Caki2 (cell line): ENCODE data around the gene STK4. TPM values are rescaled to one million over a fixed set of nuclear protein-coding genes. Genes with fewer than 3 reads are reported as not detected.

ENCODE experiments used
- DNase-seq: peaks from one replicate; pipeline ENCODE4 v3.0.0-alpha.2; 2015; ENCODE audit warnings: low read depth
- in situ Hi-C: cut with HindIII; loops from 2 replicates; pipeline ENCODE4 v1.10.0; 2016; ENCODE audit warnings: low sequenced_read_pairs, low pct_unique_long_range_greater_than_20kb, mixed read lengths
- total RNA-seq: library from RNA; depleted of rRNA; stranded (reverse); fragments of >200 nt; shearing (Covaris generic); gene quantifications from 2 replicates; pipeline ENCODE4 v1.2.3, GENCODE V29; 2014; ENCODE audit warnings: low replicate concordance

The STK4 gene
- total RNA-seq, 1 experiment from 2014 or later = 4.2 TPM

DNA sequence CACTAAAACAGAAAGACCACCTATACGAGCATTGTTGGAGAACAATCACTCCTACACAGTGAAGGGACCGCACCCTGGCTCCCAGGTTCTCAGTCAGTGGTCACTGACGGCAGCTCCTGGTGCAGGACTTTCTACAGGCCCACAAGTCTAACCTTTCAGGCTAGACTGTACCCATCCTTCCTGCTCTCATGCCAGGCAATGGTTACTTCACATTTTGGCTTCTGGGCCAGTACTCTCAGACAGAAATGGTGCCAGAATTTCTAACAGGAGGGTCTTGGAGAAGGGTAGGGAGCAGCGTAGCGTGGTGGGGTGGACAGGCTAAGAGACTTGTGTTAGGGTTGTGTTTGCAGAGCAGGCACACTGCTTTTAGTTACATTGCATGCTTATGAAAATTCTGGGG lies 18.2 kb upstream of the STK4 start:
- DNase-seq = no peak
- in situ Hi-C loops = no loop called here

GRCh38 chr20:44948513-44948912 lies 17.8 kb upstream of the STK4 start:
- in situ Hi-C loops = no loop called here
- no peak for DNase-seq

DNA sequence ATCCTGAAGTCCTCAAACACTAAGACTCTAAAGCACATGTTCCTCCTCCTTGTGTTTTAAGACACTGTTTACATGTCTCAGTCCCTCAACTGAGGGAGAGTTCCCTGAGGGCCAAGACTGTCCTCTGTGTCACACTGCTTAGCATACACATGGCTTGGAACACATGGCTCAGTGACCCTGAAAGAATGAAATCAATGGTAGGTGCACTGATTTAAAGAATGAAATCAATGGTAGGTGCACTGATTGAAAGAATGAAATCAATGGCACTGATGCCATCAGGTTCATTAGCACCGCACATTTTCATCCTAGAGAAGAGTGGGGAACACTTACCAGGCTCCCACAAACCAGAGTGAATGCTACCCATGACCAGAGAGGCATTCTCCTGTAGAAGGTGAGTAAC lies 15.9 kb upstream of the STK4 start:
- in situ Hi-C loops = no loop called here
- DNase-seq = no peak

DNA sequence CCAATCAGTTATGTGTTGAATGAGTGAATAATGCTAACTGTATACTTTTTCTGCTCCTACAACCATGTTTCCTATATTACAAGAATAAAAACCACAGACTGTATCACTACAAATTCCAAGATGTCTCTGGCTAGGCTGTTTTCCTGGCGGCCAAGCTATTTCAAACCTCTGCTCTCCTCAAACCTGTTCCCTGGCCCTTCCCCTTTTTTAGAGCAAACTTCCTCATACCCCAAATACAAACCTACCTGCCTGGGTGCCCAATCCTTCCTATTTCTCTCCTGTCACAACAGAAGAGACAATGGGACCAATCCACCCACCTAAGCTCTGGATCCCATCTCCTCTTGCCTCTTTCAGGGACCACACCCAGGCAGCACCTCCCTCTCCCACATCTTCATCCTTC lies 13.6 kb upstream of the STK4 start:
- in situ Hi-C loops = no loop called here
- no peak for DNase-seq

GRCh38 chr20:44954211-44954610 lies 12.1 kb upstream of the STK4 start:
- in situ Hi-C loops = no loop called here
- no peak for DNase-seq

GRCh38 chr20:44955270-44955669 lies 11.0 kb upstream of the STK4 start:
- DNase-seq = no peak
- in situ Hi-C loops = no loop called here

DNA sequence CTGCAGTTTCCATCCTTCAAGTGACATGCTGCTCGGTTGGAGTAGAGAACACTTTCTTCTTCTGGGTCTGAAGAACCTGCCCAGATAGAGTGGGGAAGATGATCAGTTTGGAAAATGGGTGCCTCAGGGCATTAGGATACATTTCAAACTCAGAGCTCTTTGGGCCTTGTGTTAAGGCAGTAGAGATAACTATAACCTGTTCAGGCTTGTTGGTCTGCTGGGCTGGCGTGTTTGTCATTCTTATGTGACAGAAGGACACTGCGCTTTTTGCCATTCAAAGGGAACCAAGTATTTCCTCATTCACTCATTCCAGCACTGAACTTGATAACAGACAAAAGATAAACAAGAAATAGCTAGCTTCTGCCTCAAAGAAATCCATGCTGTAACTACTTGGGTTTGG lies 9.9 kb upstream of the STK4 start:
- no peak for DNase-seq
- in situ Hi-C loops = no loop called here

- no peak for DNase-seq
- in situ Hi-C loops = no loop called here
Observed at GRCh38 chr20:44958276-44958675, 8.0 kb upstream of the STK4 start.

DNA sequence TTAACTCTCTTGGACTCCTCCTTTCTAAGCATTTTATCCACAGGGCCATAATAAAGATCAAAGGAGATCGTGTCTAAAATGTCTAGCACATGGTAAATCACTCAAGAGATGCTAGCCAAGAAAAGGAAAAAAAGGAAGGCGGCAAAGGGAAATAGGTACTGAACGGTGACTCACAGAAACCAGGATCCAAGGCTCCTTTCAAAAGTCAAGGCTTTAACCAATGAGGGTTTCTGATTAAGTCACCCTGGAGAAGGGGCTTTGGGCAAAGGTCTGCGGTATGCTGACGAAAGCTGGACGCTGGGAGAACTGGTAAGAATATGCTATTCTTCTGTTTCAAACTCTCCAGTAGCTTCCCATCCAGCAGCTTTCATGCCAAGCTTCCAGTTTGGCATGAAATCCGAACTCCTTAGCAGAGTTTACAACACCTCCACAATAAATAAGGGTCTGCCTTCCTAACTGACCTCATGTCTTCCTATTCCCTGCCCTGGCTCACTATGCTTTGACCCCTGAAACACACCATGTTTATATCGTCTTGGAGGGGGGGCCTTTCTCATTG lies 7.2 kb upstream of the STK4 start:
- DNase-seq = no peak
- in situ Hi-C loops = no loop called here

DNA sequence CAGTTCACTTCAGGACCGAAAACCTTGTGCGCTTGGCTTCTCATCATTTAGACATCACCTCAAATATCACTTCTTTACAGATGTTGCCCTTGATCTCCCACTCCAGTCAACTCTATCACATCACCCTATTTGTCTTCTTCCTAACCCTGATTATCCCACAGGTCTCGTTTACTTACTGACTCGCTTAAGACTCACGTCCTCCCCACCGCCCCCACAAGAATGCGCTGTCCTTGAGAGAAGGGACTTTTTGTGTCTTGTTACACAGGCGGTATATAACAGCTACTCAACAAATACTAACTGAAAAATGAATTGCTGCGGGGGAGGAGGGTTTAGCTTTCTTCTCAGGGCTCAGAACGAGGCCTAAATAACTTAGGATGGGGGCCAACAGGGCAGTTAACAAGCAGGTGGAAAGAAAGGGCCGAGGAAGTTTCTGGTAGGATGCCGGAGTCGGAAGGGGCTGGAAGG lies 6.6 kb upstream of the STK4 start:
- DNase-seq = peak; percentile 41
- in situ Hi-C loops = no loop called here

DNA sequence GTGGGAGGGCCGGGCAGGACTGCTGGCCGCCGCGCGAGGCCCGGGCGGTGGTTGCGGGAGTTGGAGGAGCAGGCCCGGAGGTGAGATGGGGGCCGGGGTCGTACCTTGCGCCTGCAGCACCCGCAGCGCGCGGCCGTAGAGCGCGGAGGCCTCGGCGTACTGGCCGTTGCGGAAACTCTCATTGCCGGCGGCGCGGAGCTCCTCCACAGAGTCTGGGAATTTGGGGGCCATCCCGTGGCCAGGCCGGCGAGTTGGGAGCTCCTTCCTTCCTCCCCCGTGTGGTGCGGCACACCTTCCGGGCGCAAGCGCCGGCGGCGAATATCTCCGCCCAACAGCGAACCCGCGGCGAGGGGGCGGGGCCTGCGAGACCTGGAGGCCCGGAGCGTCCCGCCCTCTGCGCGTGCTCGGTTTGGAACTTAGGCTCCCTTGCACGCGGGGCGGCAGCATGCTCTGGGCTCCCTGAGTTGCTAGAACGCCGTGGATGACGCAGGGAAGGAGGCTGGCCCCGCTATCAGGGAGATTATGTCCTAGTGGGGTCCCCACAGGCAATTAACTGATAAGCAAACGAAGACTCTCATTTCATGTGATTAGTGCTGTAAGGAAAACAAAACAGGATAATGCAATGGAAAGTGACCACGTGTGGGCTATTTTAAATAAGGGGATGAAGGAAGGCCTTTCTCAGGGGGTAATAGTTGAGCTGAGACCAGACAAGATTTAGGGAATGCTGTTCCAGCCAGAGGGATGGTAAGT lies 6.0 kb upstream of the STK4 start, which contains the start of gene TOMM34:
Gene TOMM34, minus strand, starts transcription at position 295 of the 750 bp plus-strand sequence. Its CDS starts 64 bp downstream, at position 231.
- in situ Hi-C loops = no loop called here
- DNase-seq = peak; percentile 93

DNA sequence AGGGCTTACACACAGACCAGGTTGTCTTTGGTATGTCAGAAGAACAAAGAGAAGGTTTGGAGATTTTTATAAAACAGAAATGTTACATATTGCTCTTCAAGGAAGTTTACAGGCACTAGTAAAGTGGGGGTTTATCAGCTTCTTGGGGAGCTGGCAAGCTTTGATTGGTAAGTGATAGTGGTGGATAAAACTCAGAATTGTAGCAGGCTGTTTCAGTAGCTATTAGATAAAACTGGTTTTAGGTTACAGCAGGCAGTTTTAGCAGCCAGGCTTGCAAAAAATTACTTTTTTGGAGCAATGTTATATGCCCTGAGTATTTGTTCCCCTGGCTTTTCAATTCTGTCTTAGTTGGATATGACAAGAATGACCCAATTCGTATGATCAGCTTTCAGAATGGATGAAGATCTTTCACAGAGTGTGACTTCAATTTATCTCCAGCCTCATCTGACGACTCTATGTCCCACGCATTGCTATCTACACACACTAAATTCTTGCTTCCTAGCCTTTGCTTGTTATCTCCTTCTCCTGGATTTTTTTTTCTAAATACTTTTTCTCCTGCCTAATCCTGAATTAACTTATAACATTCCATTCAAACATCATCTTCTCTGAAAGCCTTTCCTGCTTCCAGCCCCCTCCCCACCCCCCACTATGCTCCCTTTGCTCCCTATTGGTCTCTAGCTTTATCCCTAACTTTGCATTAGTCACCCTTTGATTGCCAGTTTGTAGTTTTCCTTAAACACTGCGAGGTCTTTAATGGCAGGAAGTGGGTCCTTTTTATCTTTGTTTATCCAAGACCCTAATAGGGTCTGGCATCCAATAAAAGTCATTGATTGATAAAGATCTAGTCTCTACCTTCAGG lies 5.1 kb upstream of the STK4 start:
- DNase-seq = no peak
- in situ Hi-C loops = no loop called here

DNA sequence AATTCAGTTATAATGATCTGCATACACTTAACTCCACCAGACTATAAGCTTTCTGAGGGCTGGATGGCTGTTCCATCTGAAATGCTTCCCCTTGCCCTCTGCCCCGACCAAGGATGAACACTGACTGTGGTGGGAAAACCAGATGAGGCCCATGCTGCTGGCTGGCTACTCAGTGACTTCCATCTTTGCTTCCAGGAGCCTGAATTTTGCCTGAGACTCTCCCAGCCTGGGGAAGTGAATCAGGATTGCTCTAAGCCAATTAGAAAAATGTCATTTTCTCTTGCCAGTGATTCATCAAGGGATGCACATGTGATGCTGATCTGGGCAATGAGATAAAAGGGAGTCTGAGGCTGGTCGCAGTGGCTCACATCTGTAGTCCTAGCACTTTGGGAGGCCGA lies 4.4 kb upstream of the STK4 start:
- in situ Hi-C loops = no loop called here
- DNase-seq = peak; percentile 34

DNA sequence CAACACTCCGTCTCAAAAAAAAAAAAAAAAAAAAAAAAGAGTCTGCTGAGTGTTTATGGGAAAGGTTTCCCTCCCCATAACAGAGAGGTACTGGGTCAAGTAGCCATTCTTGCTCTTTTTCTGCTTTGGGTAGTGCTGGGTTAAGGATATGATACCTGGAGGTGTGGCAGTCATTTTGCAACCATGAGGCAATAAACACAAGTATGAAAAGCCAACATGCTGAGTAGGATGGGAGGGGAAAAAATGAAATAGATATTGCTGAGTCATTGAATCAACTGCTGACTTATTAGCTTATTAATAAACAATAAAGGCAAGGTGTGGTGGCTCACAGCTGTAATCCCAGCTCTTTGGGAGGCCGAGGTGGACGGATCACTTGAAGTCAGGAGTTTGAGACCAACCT lies 3.8 kb upstream of the STK4 start:
- DNase-seq = no peak
- in situ Hi-C loops = no loop called here

GRCh38 chr20:44963325-44964215 lies 2.7 kb upstream of the STK4 start:
- no peak for DNase-seq
- in situ Hi-C loops = no loop called here

DNA sequence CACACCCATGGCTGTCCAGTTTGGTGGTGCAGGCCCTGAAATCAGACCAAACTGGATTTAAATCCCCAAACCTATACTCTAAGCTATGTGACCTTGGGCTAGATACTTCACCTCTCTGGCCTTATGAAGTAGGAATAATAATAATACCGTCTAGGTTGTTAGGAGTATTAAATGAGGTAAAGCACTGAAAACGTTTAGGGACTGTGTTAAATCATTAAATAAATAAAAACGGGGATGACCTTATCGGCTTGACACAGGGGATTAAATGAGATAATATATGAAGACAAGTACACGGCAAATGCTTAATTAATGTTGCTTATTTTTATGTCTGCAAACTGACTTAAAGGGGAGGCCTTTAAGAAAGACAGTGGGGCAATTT lies 672 bp upstream of the STK4 start:
- DNase-seq = no peak
- in situ Hi-C loops = no loop called here

DNA sequence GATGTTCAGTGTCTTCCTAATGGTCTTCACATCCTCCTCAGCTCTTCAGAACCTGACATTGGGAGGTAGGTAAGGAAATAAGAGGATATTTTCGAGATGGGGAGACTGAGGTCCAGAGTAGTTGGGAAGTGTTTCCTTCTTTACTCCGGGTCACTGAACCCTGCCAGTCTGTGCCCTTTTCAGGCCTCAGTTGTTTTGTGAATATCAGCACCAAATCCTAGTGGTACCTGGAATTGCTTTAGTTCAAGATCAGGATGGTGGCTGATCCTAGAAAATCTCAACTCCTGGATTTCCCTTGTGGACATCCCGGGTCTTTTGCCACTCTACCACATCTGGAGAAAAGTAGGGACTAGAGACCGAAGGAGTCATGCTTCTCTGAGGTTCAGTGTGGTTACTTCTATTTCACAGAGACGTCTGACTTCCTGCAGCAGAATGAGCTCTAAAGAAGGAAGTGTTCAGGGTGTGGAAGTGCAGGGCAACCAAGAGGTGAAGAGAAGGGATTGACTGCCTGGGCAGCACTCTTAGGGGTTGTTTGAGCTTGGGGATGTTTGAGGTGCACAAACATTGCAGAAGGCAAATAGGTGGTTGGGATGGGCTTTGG lies 995 bp downstream of the STK4 start:
- in situ Hi-C loops = no loop called here
- no peak for DNase-seq

DNA sequence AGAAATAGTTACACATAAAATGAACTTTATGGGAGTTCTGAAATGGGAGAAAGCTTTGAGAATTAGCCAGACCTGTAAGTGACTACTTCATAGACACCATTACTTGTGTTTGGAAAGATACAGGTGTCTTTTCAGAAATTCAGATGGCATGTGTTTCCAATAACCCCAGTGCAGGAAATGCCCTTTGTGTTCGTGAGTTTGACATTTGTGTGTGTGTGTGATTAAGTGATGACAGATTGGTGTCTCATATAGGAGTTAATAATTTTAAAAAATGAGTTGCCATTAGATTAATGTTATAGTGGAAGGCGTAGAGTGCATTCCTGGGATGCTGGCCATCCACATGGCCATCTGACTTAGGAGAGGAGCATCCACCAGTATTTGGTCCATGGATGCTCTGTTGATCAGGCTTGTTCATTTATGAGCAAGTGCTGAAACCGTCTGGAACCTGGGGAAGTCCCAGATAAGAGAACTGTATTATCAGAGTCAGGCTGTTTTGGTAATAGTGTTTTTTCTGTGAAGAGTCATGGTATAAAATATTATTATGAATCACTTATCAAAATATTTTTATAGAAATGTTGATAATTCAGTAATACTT lies 3.1 kb downstream of the STK4 start:
- no peak for DNase-seq
- in situ Hi-C loops = no loop called here
